Effector memory CD4-positive, alpha-beta T cell (primary cell): ENCODE measurements around the gene FIGNL1.
"Not testable (repeated sequence)": the region's sequence is repeated elsewhere in the genome, so short reads cannot be mapped to it uniquely, and the experiment has no call there.

Experiments used
- DNase-seq, 3 donors: peaks; one replicate each; pipeline ENCODE4 v3.0.0-alpha.2; 2020
- H3K27ac ChIP-seq: 2 replicates; pipeline ENCODE4 v1.7.0; 2013; ENCODE audit warnings: mild to moderate bottlenecking, low read length, moderate library complexity; ENCODE audit not compliant: insufficient read depth, poor library complexity, severe bottlenecking
- H3K27me3 ChIP-seq: replicated peaks from 2 replicates; pipeline ENCODE4 v1.7.0; 2013; ENCODE audit warnings: mild to moderate bottlenecking, low read length; ENCODE audit not compliant: insufficient read depth, control insufficient read depth, poor library complexity, severe bottlenecking
- H3K36me3 ChIP-seq: 2 replicates; pipeline ENCODE4 v1.7.0; 2013; ENCODE audit warnings: mild to moderate bottlenecking, low read length, moderate library complexity; ENCODE audit not compliant: control insufficient read depth, insufficient read depth
- H3K4me1 ChIP-seq: 2 replicates; pipeline ENCODE4 v1.7.0; 2013; ENCODE audit warnings: low read length, mild to moderate bottlenecking; ENCODE audit not compliant: control insufficient read depth, insufficient read depth, poor library complexity, severe bottlenecking
- H3K4me3 ChIP-seq: 2 replicates; pipeline ENCODE4 v1.7.0; 2013; ENCODE audit warnings: low read length, low read depth, mild to moderate bottlenecking; ENCODE audit not compliant: insufficient read depth, poor library complexity, severe bottlenecking
- H3K9me3 ChIP-seq: 2 replicates; pipeline ENCODE4 v1.7.0; 2013; ENCODE audit warnings: mild to moderate bottlenecking, low read length, moderate library complexity; ENCODE audit not compliant: control insufficient read depth

Gene FIGNL1

GRCh38 chr7:50459183-50459582, 9.0 kb upstream of the FIGNL1 start:
- not testable (repeated sequence) for H3K9me3 ChIP-seq, DNase-seq, H3K27ac ChIP-seq, H3K36me3 ChIP-seq, H3K4me1 ChIP-seq, H3K27me3 ChIP-seq, H3K4me3 ChIP-seq

GRCh38 chr7:50458651-50459050, 8.5 kb upstream of the FIGNL1 start:
- H3K4me1 ChIP-seq, H3K9me3 ChIP-seq, DNase-seq, H3K27ac ChIP-seq, H3K4me3 ChIP-seq, H3K27me3 ChIP-seq, H3K36me3 ChIP-seq: not testable (repeated sequence)

- no peak for DNase-seq
- H3K36me3 ChIP-seq: no peaks in the 10 kb centered on the region
- H3K4me1 ChIP-seq: no peaks in the 10 kb centered on the region
- H3K9me3 ChIP-seq: no peaks in the 10 kb centered on the region
- H3K27ac ChIP-seq: no peak overlapping the region
- H3K27me3 ChIP-seq: no peaks in the 10 kb centered on the region
- no peak overlapping the region for H3K4me3 ChIP-seq
These were observed 6.4 kb upstream of the FIGNL1 start for GRCh38 chr7:50456371-50457123.

GRCh38 chr7:50455658-50456057, 5.5 kb upstream of the FIGNL1 start:
- Histone ChIP-seq H3K27ac (no peak overlapping the region), H3K4me3 (no peak overlapping the region), H3K27me3 (no peaks in the 10 kb centered on the region), H3K36me3 (no peaks in the 10 kb centered on the region), H3K9me3 (no peaks in the 10 kb centered on the region), H3K4me1 (peaks cover 4% of the 10 kb centered on the region)
- DNase-seq: no peak

GRCh38 chr7:50454968-50455367, 4.8 kb upstream of the FIGNL1 start:
- H3K9me3 ChIP-seq: no peaks in the 10 kb centered on the region
- no peak for DNase-seq
- peaks cover 4% of the 10 kb centered on the region for H3K4me1 ChIP-seq
- H3K4me3 ChIP-seq: no peak overlapping the region
- H3K27me3 ChIP-seq: no peaks in the 10 kb centered on the region
- H3K36me3 ChIP-seq: no peaks in the 10 kb centered on the region
- H3K27ac ChIP-seq: no peak overlapping the region

- no peaks in the 10 kb centered on the region for H3K9me3 ChIP-seq
- peak overlapping the region; percentile 74 for H3K27ac ChIP-seq
- H3K4me3 ChIP-seq: peak overlapping the region; percentile 67
- H3K36me3 ChIP-seq: peaks cover 2% of the 10 kb centered on the region
- H3K27me3 ChIP-seq: no peaks in the 10 kb centered on the region
- H3K4me1 ChIP-seq: peaks cover 4% of the 10 kb centered on the region
- peak in 2 of 3 donors; percentile 5 to 9 for DNase-seq
These were observed 461 bp upstream of the FIGNL1 start for GRCh38 chr7:50450590-50451032.

- Histone ChIP-seq H3K27me3 (no peaks in the 10 kb centered on the region), H3K4me3 (peak overlapping the region; percentile 67), H3K4me1 (peaks cover 4% of the 10 kb centered on the region), H3K27ac (peak overlapping the region; percentile 74), H3K9me3 (no peaks in the 10 kb centered on the region), H3K36me3 (peaks cover 9% of the 10 kb centered on the region)
- DNase-seq: no peak
These were observed 659 bp downstream of the FIGNL1 start for GRCh38 chr7:50449501-50449880.

- DNase-seq: no peak
- H3K27ac ChIP-seq: no peak overlapping the region
- no peaks in the 10 kb centered on the region for H3K27me3 ChIP-seq
- no peaks in the 10 kb centered on the region for H3K9me3 ChIP-seq
- H3K36me3 ChIP-seq: peaks cover 9% of the 10 kb centered on the region
- H3K4me3 ChIP-seq: no peak overlapping the region
- peaks cover 4% of the 10 kb centered on the region for H3K4me1 ChIP-seq
These were observed 1.3 kb downstream of the FIGNL1 start for GRCh38 chr7:50448823-50449222.

GRCh38 chr7:50446542-50446960, 3.6 kb downstream of the FIGNL1 start:
- no peaks in the 10 kb centered on the region for H3K27me3 ChIP-seq
- no peak overlapping the region for H3K27ac ChIP-seq
- DNase-seq: no peak
- peaks cover 9% of the 10 kb centered on the region for H3K36me3 ChIP-seq
- H3K9me3 ChIP-seq: no peaks in the 10 kb centered on the region
- no peak overlapping the region for H3K4me3 ChIP-seq
- peaks cover 4% of the 10 kb centered on the region for H3K4me1 ChIP-seq

- H3K4me3 ChIP-seq: no peak overlapping the region
- no peak for DNase-seq
- H3K27ac ChIP-seq: no peak overlapping the region
- H3K27me3 ChIP-seq: no peaks in the 10 kb centered on the region
- no peaks in the 10 kb centered on the region for H3K4me1 ChIP-seq
- H3K36me3 ChIP-seq: peaks cover 10% of the 10 kb centered on the region
- H3K9me3 ChIP-seq: no peaks in the 10 kb centered on the region
These were observed 13.9 kb downstream of the FIGNL1 start for GRCh38 chr7:50436133-50436806.
